Natural killer cell (primary cell): ENCODE results near the gene EHMT1. TPM values are rescaled to one million over a fixed set of nuclear protein-coding genes. Genes with fewer than 3 reads are reported as not detected.

Experiments used
- ATAC-seq, 3 donors: fragments of 150-1000 bp in 2 of 3; fragments of 200-7000 bp in 1 of 3; cut with Tn5 transposase; 1 replicate in 1 of 3; 2 replicates in 2 of 3; pipeline ENCODE4 v1.10.0; 2021; ENCODE audit warnings: mild to moderate bottlenecking in 2 of 3, moderate library complexity in 2 of 3
- DNase-seq, 2 donors: peaks; one replicate each; pipeline versions ENCODE4 v3.0.0 to v3.0.0-alpha.2; 2013 to 2021; ENCODE audit warnings: mixed read lengths in 1 of 2
- H3K27ac ChIP-seq: one replicate; pipeline ENCODE4 v1.5.1; 2013; ENCODE audit warnings: mild to moderate bottlenecking, low read length
- H3K27me3 ChIP-seq: one replicate; pipeline ENCODE4 v1.6.1; 2013; ENCODE audit warnings: low read length; ENCODE audit not compliant: control insufficient read depth, insufficient read depth
- H3K36me3 ChIP-seq: one replicate; pipeline ENCODE4 v1.6.1; 2013; ENCODE audit warnings: low read length; ENCODE audit not compliant: control insufficient read depth, insufficient read depth
- H3K4me1 ChIP-seq: one replicate; pipeline ENCODE4 v1.6.1; 2013; ENCODE audit warnings: low read length; ENCODE audit not compliant: control insufficient read depth, insufficient read depth
- H3K4me3 ChIP-seq: one replicate; pipeline ENCODE4 v1.5.1; 2013; ENCODE audit warnings: low read length
- H3K9me3 ChIP-seq: one replicate; pipeline ENCODE4 v1.6.1; 2013; ENCODE audit warnings: low read length; ENCODE audit not compliant: control insufficient read depth, insufficient read depth
- H3K27ac Mint-ChIP-seq, 2 donors: one replicate each; pipeline ENCODE4 v1.8.0; 2022; ENCODE audit warnings: mild to moderate bottlenecking in 2 of 2, mixed read lengths in 2 of 2, moderate library complexity in 1 of 2
- H3K27me3 Mint-ChIP-seq, 2 donors: one replicate each; pipeline ENCODE4 v1.8.0; 2022; ENCODE audit warnings: low read depth in 2 of 2, mixed read lengths in 2 of 2
- H3K36me3 Mint-ChIP-seq: one replicate; pipeline ENCODE4 v1.8.0; 2022; ENCODE audit warnings: mixed read lengths
- H3K4me1 Mint-ChIP-seq, 2 donors: one replicate each; pipeline ENCODE4 v1.8.0; 2022; ENCODE audit warnings: mixed read lengths in 2 of 2
- H3K4me3 Mint-ChIP-seq: one replicate; pipeline ENCODE4 v1.8.0; 2022; ENCODE audit warnings: mild to moderate bottlenecking, moderate library complexity, mixed read lengths
- H3K9me3 Mint-ChIP-seq, 2 donors: one replicate each; pipeline ENCODE4 v1.8.0; 2022; ENCODE audit warnings: mixed read lengths in 2 of 2
- CTCF ChIP-seq: fragments of 200-600 bp; IDR thresholded peaks from one replicate; pipeline ENCODE4 v1.8.0; 2022; ENCODE audit warnings: antibody characterized with exemption
- WGBS: methylation state at CpG from one replicate; pipeline ENCODE4 v1.1.7; 2013; ENCODE audit warnings: missing lambda C conversion rate; ENCODE audit not compliant: insufficient coverage; 5-methylcytosine and 5-hydroxymethylcytosine counted together
- intact Hi-C: fragments of 100-400 bp; cut with micrococcal nuclease; formaldehyde crosslinking; loops from one replicate; pipeline ENCODE4 v1.14.2; 2022
- total RNA-seq, 4 donors: library from RNA; stranded (reverse); fragments of 120-200 nt in 1 of 4; gene quantifications; one replicate each; pipeline versions ENCODE4 v1.2.3 to v1.2.4, GENCODE V29; 2013 to 2022

The EHMT1 gene
- total RNA-seq, 3 donors from 2014 or later (not counting 1 experiment from before 2014, with no cell fraction given) = 173 to 200 (median 176) TPM

GRCh38 chr9:137611623-137612609 is 6.9 kb upstream of the EHMT1 start:
- DNase-seq (no peak), ATAC-seq (peak in 2 of 3 donors; percentile 21 to 46)
- H3K4me1 Mint-ChIP-seq = peaks cover 0 to 22% of the 10 kb centered on the region in 2 donors
- no peaks in the 10 kb centered on the region for H3K27me3 Mint-ChIP-seq
- Histone ChIP-seq H3K36me3 (peaks cover 21% of the 10 kb centered on the region), H3K4me3 (no peak overlapping the region), H3K27ac (no peak overlapping the region), H3K9me3 (no peaks in the 10 kb centered on the region), H3K27me3 (no peaks in the 10 kb centered on the region), H3K4me1 (peaks cover 36% of the 10 kb centered on the region)
- H3K4me3 Mint-ChIP-seq = no peak overlapping the region
- H3K36me3 Mint-ChIP-seq = no peaks in the 10 kb centered on the region
- H3K9me3 Mint-ChIP-seq = no peaks in the 10 kb centered on the region
- peak overlapping the region in 1 of 2 donors; percentile 53 for H3K27ac Mint-ChIP-seq
- intact Hi-C loops = no loop called here
- TF ChIP-seq CTCF = no peak
- WGBS = 56% methylated on average over 21 of the region's 21 CpGs

GRCh38 chr9:137612741-137613142 is 6.1 kb upstream of the EHMT1 start:
- peaks cover 21% of the 10 kb centered on the region for H3K36me3 ChIP-seq
- peaks cover 32% of the 10 kb centered on the region for H3K4me1 ChIP-seq
- no peaks in the 10 kb centered on the region for H3K27me3 Mint-ChIP-seq
- H3K27ac ChIP-seq = no peak overlapping the region
- ATAC-seq (no peak), DNase-seq (no peak)
- H3K9me3 ChIP-seq = no peaks in the 10 kb centered on the region
- no peak overlapping the region for H3K4me3 ChIP-seq
- TF ChIP-seq CTCF = no peak
- H3K4me3 Mint-ChIP-seq = no peak overlapping the region
- H3K4me1 Mint-ChIP-seq = peaks cover 7 to 20% of the 10 kb centered on the region in 2 donors
- no peak overlapping the region for H3K27ac Mint-ChIP-seq
- intact Hi-C loops = no loop called here
- no peaks in the 10 kb centered on the region for H3K36me3 Mint-ChIP-seq
- H3K27me3 ChIP-seq = no peaks in the 10 kb centered on the region
- 84% methylated on average over 8 of the region's 8 CpGs for WGBS
- no peaks in the 10 kb centered on the region for H3K9me3 Mint-ChIP-seq

- TF ChIP-seq CTCF = no peak
- peaks cover 11 to 24% of the 10 kb centered on the region in 2 donors for H3K4me1 Mint-ChIP-seq
- ATAC-seq (no peak), DNase-seq (no peak)
- Histone ChIP-seq H3K4me3 (no peak overlapping the region), H3K4me1 (peaks cover 32% of the 10 kb centered on the region), H3K9me3 (no peaks in the 10 kb centered on the region), H3K27me3 (no peaks in the 10 kb centered on the region), H3K27ac (no peak overlapping the region), H3K36me3 (peaks cover 21% of the 10 kb centered on the region)
- no peaks in the 10 kb centered on the region for H3K9me3 Mint-ChIP-seq
- WGBS = 95% methylated on average over 5 of the region's 5 CpGs
- no peak overlapping the region for H3K4me3 Mint-ChIP-seq
- intact Hi-C loops = no loop called here
- no peaks in the 10 kb centered on the region for H3K27me3 Mint-ChIP-seq
- H3K27ac Mint-ChIP-seq = no peak overlapping the region
- H3K36me3 Mint-ChIP-seq = no peaks in the 10 kb centered on the region
Observed at GRCh38 chr9:137613259-137613658, 5.5 kb upstream of the EHMT1 start.
